GM18951 (cell line): ENCODE measurements around the gene CLRN3.

Source experiments
- POLR2A ChIP-seq: IDR thresholded peaks from 4 replicates; pipeline ENCODE4 v1.6.1; 2011; ENCODE audit warnings: mild to moderate bottlenecking; ENCODE audit not compliant: insufficient read length, insufficient read depth; ENCODE audit errors: extremely low read depth
- in situ Hi-C: fragments of 300-500 bp; cut with MboI; formaldehyde crosslinking; loops from one replicate; pipeline ENCODE4 v1.12.0; 2022; ENCODE audit warnings: low sequenced_read_pairs, mixed read lengths, inconsistent platforms; ENCODE audit not compliant: unreplicated experiment

The CLRN3 gene

GRCh38 chr10:127922675-127923366 is 30.1 kb upstream of the CLRN3 start:
- in situ Hi-C loops, result no loop called here
- no peak for TF ChIP-seq POLR2A

- no peak for TF ChIP-seq POLR2A
- in situ Hi-C loops, result no loop called here
Measured at GRCh38 chr10:127922206-127922605, 29.5 kb upstream of the CLRN3 start.

DNA sequence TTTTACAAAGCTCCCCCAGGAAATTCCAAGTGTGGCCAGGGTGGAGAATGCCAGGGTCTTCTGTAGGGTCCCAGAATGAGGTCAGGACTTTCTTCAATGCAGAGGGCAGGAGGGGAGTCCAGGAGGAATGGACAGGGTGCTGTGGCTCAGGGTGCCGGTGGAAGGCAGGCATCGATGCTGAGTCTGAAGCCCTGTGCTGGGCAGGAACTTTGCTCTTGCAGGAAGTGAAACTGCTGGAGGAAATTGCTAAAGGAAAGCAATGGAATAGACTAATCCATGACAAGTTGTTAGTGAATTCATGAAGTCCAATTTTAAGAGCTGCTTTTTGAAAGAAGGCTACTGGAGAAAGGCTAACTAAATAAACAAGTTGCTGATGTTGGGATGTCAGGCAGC is 29.0 kb upstream of the CLRN3 start:
- no peak for TF ChIP-seq POLR2A
- in situ Hi-C loops, result no loop called here

GRCh38 chr10:127921075-127921752 is 28.5 kb upstream of the CLRN3 start:
- in situ Hi-C loops, result no loop called here
- TF ChIP-seq POLR2A, result no peak

DNA sequence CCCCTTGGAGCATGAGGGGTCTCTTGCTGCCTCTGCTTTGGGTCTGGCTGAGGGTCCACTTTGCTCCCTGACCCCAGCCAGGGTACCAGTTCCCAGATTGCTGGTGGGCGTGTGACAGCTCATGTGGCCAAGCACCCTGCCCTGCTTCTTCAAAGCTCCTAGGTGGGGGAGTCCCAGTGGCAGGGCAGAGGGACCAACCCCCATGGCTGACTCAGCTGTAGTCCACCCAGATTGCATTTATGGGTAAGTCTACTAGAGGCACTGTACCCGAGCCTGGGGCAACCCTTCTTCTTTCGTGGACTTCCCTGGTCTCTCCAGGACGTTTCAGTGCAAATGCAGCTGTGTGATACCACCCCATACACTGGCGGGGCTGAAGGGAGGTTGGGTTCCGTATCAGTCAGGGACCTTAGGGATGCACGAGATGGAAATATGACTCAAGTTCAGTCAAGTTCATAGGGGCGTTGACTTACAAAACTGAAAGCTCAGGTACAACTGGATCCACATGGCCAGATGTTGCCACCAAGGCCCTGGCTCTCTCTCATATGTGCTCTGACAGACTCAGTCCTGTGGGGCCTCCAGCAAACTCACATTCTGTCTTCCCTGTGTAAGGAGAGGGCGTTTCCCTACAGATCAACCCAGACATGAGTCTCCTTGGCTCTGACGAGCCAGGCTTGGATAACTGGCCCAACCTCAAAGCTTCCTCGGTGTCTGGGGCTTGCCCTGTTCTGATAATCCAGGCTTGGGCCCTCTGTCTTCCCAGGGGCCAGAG is 27.7 kb upstream of the CLRN3 start:
- no peak for TF ChIP-seq POLR2A
- in situ Hi-C loops, result no loop called here

- TF ChIP-seq POLR2A, result no peak
- in situ Hi-C loops, result no loop called here
Measured at GRCh38 chr10:127919418-127920271, 26.9 kb upstream of the CLRN3 start.

- in situ Hi-C loops, result no loop called here
- no peak for TF ChIP-seq POLR2A
Measured at GRCh38 chr10:127918572-127918971, 25.8 kb upstream of the CLRN3 start.

DNA sequence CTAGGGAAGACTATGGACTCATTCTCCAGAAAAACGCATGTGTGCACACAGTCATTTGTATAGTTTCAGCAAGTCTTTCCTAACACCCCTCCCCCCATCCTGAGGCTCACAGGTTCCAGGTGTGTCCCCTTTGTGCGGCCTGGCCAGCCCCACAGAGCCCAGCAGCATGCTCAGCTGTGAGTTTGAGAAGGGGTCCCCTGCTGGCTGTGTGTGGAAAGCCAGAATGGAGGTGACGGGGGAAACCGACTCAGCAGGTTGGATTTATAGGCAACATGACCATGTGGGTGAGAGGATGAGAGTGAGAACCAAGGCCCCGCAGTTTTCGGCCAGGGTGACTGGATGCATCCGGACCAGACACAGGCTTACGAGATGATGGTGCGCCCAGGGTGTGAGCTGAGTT is 24.1 kb upstream of the CLRN3 start:
- TF ChIP-seq POLR2A, result no peak
- in situ Hi-C loops, result no loop called here

GRCh38 chr10:127915324-127915723 is 22.6 kb upstream of the CLRN3 start:
- TF ChIP-seq POLR2A, result no peak
- in situ Hi-C loops, result no loop called here

DNA sequence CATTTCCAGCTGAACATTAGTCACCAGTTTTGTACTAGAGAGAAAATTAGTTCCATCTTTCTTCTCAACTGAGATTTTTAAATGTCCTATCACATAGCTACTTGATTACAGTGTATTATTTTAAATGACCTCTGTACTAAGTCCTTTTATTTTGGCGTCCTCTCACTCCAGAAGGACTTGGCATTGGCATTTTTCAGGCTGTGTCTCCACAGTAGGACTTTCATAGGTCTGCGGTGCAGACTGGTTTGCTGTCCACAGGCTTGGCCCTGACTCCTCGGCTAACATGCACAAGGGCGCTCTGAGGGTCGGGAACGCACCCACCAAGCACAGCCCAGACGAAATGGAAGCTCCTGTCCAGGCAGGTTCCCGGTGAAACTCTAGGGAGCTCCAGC is 20.6 kb upstream of the CLRN3 start:
- no peak for TF ChIP-seq POLR2A

DNA sequence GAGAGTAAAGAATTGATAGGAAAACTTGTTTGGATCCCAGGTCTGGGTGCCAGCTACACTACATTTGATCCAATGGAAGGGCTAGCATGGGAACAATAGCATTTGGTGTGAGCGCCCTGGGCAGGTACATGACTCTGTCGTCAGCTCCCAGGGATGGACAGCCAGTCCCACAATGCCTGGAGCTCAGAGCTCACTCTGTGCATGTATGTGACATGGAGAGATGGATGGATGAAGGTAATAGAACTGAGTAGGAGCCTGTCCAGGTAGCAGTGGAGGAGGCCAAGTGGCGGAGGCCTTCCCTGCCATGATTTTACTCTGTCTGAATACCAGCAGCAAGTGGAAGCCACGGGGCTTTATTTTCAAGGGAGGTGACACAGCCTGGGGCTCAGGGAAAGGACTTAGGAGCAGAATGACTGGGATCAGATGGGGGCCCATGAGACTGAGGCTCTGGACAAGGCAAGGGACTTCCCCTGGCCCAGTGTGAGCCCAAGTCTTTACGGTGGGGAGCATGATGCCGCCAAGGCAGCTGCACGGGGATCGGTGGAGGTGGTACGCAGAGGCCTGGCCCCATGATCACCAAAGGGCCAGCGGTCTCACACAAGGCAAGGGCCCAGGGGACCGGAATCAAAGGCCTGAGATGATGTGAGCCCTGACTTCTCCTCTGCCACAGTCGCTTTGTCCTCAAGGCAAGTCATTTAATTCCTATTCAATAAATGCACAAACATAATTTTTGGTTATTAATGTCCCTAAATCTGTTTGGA is 20.0 kb upstream of the CLRN3 start:
- in situ Hi-C loops, result no loop called here
- TF ChIP-seq POLR2A, result no peak

More for the DNA sequence above, 20.6 kb upstream of the CLRN3 start:
- in situ Hi-C loops, result no loop called here

GRCh38 chr10:127911867-127912257 is 19.1 kb upstream of the CLRN3 start:
- in situ Hi-C loops, result no loop called here
- TF ChIP-seq POLR2A, result no peak
